Activated CD8-positive, alpha-beta memory T cell treated with anti-CD3 and anti-CD28 coated beads, Interleukin-2, amount 10 ng/mL, durations not matched to agents 7 days and 5 days (primary cell): ENCODE results near the gene MRPS22. TPM values are rescaled to one million over a fixed set of nuclear protein-coding genes. Genes with fewer than 3 reads are reported as not detected.
"Not testable (repeated sequence)": the region's sequence is repeated elsewhere in the genome, so short reads cannot be mapped to it uniquely, and the experiment has no call there.

Source experiments
- ATAC-seq: fragments of 150-1000 bp; cut with Tn5 transposase; one replicate; pipeline ENCODE4 v1.10.0; 2021; ENCODE audit warnings: moderate library complexity
- CTCF ChIA-PET: fragments of 350-600 bp; sonication (Branson Sonifier 250); formaldehyde crosslinking; loops from one replicate; lab custom pipeline; 2021; ENCODE audit warnings: antibody characterized with exemption; lab: Charles Lee
- DNase-seq: peaks from one replicate; pipeline ENCODE4 v3.0.0-alpha.2; 2020
- H3K27ac Mint-ChIP-seq: one replicate; pipeline ENCODE4 v1.8.0; 2021; ENCODE audit warnings: mild to moderate bottlenecking, mixed read lengths
- H3K27me3 Mint-ChIP-seq: one replicate; pipeline ENCODE4 v1.8.0; 2021; ENCODE audit warnings: mixed read lengths
- H3K36me3 Mint-ChIP-seq: one replicate; pipeline ENCODE4 v1.8.0; 2021; ENCODE audit warnings: mild to moderate bottlenecking, mixed read lengths
- H3K4me1 Mint-ChIP-seq: one replicate; pipeline ENCODE4 v1.8.0; 2021; ENCODE audit warnings: mixed read lengths
- H3K4me3 Mint-ChIP-seq: one replicate; pipeline ENCODE4 v1.8.0; 2021; ENCODE audit warnings: mild to moderate bottlenecking, moderate library complexity, mixed read lengths
- H3K9me3 Mint-ChIP-seq: one replicate; pipeline ENCODE4 v1.8.0; 2022; ENCODE audit warnings: low read depth, mixed read lengths
- total RNA-seq, 2 experiments: library from RNA; stranded (reverse); gene quantifications; one replicate each; pipeline ENCODE4 v1.2.3, GENCODE V29; 2021

MRPS22 gene
- total RNA-seq, 2 experiments from 2014 or later, result 36.1 to 41.2 TPM

DNA sequence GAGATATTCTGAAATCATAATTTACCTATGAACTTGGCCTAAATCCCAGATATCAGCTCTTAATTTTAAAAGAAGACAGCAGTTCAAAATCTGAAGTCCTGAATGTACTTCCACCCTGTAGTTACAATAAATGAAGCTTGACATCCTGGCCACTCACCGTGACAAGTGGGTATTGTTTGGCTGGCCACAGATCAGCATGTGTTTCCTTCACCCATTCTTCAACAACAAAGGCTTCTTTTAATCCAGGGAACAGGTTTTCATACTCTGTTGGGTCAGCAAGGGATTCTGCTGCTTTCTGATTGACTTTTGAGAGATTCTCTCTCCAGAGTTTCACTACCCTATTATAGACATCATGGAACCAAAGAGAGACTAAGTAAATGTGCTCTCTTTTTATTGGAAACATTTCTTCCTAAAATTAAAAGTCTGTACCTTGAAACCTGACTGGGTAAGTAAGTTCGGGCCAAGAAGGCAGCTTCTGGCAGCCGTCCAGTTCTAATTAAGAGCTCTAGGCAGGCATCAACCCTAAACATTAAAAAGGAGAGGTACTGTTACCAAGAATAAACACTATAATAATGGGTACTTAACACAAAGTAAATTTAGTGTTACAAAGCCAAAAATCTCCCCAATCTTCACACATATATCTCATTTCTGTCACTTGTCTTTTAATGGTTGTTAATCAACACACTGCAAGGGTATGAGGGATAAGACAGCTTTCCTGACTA, 15.2 kb downstream of the MRPS22 start:
- CTCF ChIA-PET, result no interaction called here
- H3K9me3 Mint-ChIP-seq, result no peaks in the 10 kb centered on the region
- H3K27ac Mint-ChIP-seq, result no peak overlapping the region
- H3K4me3 Mint-ChIP-seq, result no peak overlapping the region
- peaks cover 25% of the 10 kb centered on the region for H3K4me1 Mint-ChIP-seq
- no peaks in the 10 kb centered on the region for H3K27me3 Mint-ChIP-seq
- H3K36me3 Mint-ChIP-seq, result peaks cover 76% of the 10 kb centered on the region
- no peak for ATAC-seq
- DNase-seq, result no peak

GRCh38 chr3:139361276-139361675, 17.5 kb downstream of the MRPS22 start:
- peaks cover 73% of the 10 kb centered on the region for H3K36me3 Mint-ChIP-seq
- H3K27me3 Mint-ChIP-seq, result no peaks in the 10 kb centered on the region
- peaks cover 18% of the 10 kb centered on the region for H3K4me1 Mint-ChIP-seq
- CTCF ChIA-PET, result no interaction called here
- no peak overlapping the region for H3K4me3 Mint-ChIP-seq
- ATAC-seq, result no peak
- DNase-seq, result no peak
- no peaks in the 10 kb centered on the region for H3K9me3 Mint-ChIP-seq
- H3K27ac Mint-ChIP-seq, result no peak overlapping the region

GRCh38 chr3:139364549-139364948, 20.7 kb downstream of the MRPS22 start:
- H3K27ac Mint-ChIP-seq, result no peak overlapping the region
- H3K9me3 Mint-ChIP-seq, result no peaks in the 10 kb centered on the region
- no peak for DNase-seq
- peaks cover 5% of the 10 kb centered on the region for H3K4me1 Mint-ChIP-seq
- CTCF ChIA-PET, result interaction anchor here (1.2 kb wide), 2 partner anchors 8 to 35 kb away, joined by 3 to 4 read pairs; no protein-coding TSS in a partner anchor
- no peaks in the 10 kb centered on the region for H3K27me3 Mint-ChIP-seq
- ATAC-seq, result no peak
- H3K36me3 Mint-ChIP-seq, result peaks cover 68% of the 10 kb centered on the region
- H3K4me3 Mint-ChIP-seq, result no peak overlapping the region

DNA sequence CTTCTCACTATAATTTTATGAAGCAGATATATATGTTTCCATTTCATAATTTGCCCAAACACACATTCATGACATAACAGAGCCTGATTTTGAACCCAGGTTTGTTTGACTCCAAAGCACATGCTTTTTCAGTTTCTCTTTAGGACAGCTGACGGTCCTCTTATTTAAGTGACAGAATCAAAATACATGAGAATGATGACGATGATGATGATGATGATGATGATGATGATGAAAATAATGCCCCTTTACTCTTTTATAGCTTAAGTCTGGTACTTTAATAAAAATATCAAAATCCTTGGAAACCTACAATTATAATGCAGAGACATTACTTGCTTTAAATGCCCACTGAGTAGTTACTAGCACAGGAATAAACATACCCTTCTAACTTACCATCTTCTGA, 30.3 kb downstream of the MRPS22 start:
- Mint-ChIP-seq H3K4me3 (no peak overlapping the region), H3K36me3 (peaks cover 61% of the 10 kb centered on the region), H3K4me1 (peaks cover under 1% of the 10 kb centered on the region), H3K9me3 (no peaks in the 10 kb centered on the region), H3K27ac (no peak overlapping the region), H3K27me3 (no peaks in the 10 kb centered on the region)
- CTCF ChIA-PET, result no interaction called here
- ATAC-seq (no peak), DNase-seq (no peak)

- H3K27me3 Mint-ChIP-seq, result no peaks in the 10 kb centered on the region
These were observed 33.6 kb downstream of the MRPS22 start for GRCh38 chr3:139377378-139377777.

DNA sequence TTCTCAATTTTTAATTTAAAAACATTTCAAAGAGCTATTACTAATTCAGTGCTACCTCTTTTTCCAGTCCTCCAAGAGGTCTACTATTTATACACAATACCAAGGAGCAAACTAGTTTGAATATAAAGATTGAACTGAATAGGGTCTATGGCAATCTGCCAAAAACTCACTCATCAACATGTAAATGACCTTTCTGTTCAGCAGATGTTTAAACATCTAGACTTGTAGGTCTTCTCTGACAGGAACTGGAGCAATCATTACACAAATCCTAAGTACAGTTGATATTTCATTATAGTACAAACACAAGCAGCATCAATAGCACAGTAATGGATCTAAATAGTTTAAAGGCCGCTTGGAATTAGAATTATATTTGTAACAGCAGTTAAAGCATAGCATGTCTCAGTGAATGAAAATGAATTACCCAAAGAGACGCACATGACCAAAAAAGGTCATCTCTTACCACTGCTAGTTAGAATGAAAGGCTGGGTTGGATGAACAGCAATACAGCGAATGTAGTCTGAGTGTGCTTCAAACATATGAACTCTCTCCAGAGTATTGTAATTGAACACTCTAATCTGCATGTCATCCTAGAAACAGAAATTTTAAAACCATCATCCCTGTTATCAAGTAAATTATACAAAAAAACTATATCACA, 34.9 kb downstream of the MRPS22 start:
- CTCF ChIA-PET, result no interaction called here
- Mint-ChIP-seq H3K4me1 (peaks cover 18% of the 10 kb centered on the region), H3K4me3 (no peak overlapping the region), H3K36me3 (peaks cover 53% of the 10 kb centered on the region), H3K27me3 (no peaks in the 10 kb centered on the region), H3K27ac (no peak overlapping the region), H3K9me3 (no peaks in the 10 kb centered on the region)
- DNase-seq, result no peak
- no peak for ATAC-seq

More at GRCh38 chr3:139377378-139377777, 33.6 kb downstream of the MRPS22 start:
- ATAC-seq (no peak), DNase-seq (no peak)
- H3K27ac Mint-ChIP-seq, result no peak overlapping the region
- CTCF ChIA-PET, result no interaction called here
- H3K36me3 Mint-ChIP-seq, result peaks cover 59% of the 10 kb centered on the region
- H3K9me3 Mint-ChIP-seq, result no peaks in the 10 kb centered on the region
- peaks cover 16% of the 10 kb centered on the region for H3K4me1 Mint-ChIP-seq
- no peak overlapping the region for H3K4me3 Mint-ChIP-seq

DNA sequence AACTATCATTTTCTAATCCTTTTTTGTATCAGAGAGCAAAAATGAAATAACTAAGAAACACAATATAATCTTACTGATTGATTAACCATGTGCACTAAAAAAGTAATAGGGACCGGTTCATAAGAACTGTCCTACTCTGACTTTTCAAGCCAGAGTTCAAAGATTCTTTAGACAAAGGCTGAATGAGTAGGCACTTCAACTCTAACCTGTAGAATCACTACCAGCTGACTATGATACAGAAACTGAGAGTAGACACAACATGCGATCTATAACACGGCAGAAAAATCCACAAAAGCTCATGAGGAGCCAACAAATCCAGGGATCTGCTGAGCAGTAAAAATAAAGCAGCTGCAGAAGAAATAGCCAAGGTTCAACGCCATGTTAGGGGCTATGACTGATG, 36.8 kb downstream of the MRPS22 start:
- H3K36me3 Mint-ChIP-seq, result peaks cover 44% of the 10 kb centered on the region
- peaks cover 20% of the 10 kb centered on the region for H3K4me1 Mint-ChIP-seq
- CTCF ChIA-PET, result no interaction called here
- no peak overlapping the region for H3K27ac Mint-ChIP-seq
- DNase-seq (no peak), ATAC-seq (no peak)
- no peak overlapping the region for H3K4me3 Mint-ChIP-seq
- no peaks in the 10 kb centered on the region for H3K9me3 Mint-ChIP-seq
- H3K27me3 Mint-ChIP-seq, result no peaks in the 10 kb centered on the region

DNA sequence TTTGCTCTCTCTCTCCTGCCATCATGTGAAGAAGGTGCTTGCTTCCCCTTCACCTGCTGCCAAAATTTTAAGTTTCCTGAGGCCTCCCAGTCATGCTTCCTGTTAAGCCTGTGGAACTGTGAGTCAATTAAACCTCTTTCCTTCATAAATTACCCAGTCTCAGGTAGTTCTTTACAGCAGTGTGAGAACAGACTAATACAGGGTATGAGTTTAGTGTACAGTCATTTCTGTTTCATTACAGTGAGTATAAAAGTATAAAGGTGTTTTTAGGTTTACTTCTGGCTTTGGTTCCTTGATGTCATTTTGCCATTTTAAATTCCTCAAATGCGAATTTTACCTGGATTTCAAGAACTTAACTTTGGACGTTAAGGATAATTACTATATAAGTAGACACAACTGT, 38.5 kb downstream of the MRPS22 start:
- H3K4me3 Mint-ChIP-seq, H3K27ac Mint-ChIP-seq: not testable (repeated sequence)
- peaks cover 40% of the 10 kb centered on the region for H3K36me3 Mint-ChIP-seq

GRCh38 chr3:139388077-139388476, 44.3 kb downstream of the MRPS22 start:
- ATAC-seq (no peak), DNase-seq (no peak)
- H3K4me3 Mint-ChIP-seq, result peak overlapping the region; percentile 46
- H3K4me1 Mint-ChIP-seq, result peaks cover 45% of the 10 kb centered on the region
- H3K27ac Mint-ChIP-seq, result no peak overlapping the region
- no peaks in the 10 kb centered on the region for H3K9me3 Mint-ChIP-seq
- H3K36me3 Mint-ChIP-seq, result peaks cover 6% of the 10 kb centered on the region
- CTCF ChIA-PET, result interaction anchor here (1.6 kb wide), 1 partner anchor 473 kb away, joined by 4 read pairs; no protein-coding TSS in a partner anchor
- H3K27me3 Mint-ChIP-seq, result no peaks in the 10 kb centered on the region

More for the DNA sequence above, 38.5 kb downstream of the MRPS22 start:
- CTCF ChIA-PET, H3K27me3 Mint-ChIP-seq, H3K9me3 Mint-ChIP-seq, DNase-seq, ATAC-seq: not testable (repeated sequence)
- peaks cover 33% of the 10 kb centered on the region for H3K4me1 Mint-ChIP-seq

DNA sequence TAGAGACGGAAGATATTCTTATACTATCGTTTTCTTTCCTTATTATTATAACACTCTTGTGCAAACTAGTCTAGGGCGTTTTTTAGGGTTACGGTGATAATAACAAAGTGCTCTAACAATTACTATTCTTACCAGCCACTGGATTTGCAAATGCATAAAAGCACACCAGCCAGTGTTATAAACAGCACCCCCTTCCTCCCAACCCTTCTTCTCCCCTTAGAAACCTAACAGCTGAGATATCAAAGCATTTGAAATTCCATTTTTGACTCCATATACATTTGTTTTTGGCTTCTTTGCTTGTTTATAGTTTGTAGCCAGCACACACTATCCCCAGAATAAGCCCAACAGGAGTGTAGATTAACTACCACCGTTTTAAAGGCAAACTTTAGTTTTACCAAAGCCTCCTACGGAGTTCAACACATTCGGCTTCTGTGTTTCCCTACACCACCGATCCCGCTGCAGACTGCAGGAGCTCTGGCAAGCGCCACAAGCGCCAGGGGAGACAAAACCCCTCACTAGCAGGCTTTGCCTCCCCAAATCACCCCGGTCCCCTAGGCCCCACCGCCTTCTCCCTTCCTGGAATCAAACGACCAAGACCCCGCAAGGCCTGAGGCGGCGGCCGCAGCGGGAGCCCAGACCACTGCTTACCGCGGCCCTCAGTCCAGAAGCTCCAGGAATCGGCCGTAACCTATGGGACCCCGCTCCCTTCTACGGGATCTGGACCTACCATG, 45.2 kb downstream of the MRPS22 start:
- Mint-ChIP-seq H3K27ac (peak overlapping the region; percentile 96), H3K4me1 (peaks cover 53% of the 10 kb centered on the region), H3K9me3 (no peaks in the 10 kb centered on the region), H3K27me3 (no peaks in the 10 kb centered on the region), H3K4me3 (peak overlapping the region; percentile 98), H3K36me3 (peaks cover 4% of the 10 kb centered on the region)
- CTCF ChIA-PET, result interaction anchor here (1.0 to 1.8 kb wide), 5 partner anchors 17 to 474 kb away, joined by 3 to 5 read pairs (median 3); no protein-coding TSS in a partner anchor
- ATAC-seq, result peak; percentile 40
- DNase-seq, result peak; percentile 55

DNA sequence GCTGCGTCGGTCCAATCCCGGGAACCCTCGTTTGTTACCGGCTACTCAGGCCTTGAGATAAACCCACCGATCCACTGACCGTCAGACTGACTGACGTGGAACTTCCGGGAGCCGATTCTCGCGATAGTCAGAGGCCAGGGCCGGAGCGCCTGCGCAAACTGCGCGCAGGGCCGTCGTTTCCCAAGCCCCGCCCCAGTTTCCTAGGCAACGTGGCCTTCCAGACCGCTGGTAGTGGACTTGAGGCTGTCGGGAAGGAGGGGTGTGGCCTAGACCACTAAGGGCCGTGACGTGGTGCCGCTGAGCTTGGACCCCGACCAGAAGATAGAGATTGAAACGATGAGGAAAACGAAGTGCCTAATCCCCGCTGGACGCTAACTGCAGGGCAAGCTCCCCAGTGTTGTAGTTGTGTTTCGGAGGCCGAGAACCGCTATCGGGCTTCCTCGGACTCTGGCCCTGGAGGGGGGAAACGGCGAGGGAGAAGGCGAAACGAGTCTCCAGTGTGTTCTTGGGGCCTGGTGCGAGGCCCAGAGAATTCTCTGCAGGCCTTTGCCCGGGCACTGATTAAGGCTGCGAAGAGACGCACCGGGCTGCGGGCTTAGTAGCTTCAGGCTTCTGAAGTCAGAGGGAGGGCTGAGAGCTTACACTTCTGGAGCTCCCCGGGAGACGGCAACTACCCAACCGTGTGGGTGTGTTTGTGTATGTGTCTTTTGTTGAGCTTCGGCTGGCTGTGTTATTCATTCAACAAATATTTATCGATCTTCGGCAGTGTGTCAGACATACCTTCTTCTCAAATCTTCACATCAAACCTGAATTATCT, 45.9 kb downstream of the MRPS22 start, which contains the start of gene COPB2:
TSS of gene COPB2 (minus strand) at position 96 of the 817 bp plus-strand sequence. CDS start 97 bp downstream, outside the sequence.
- Mint-ChIP-seq H3K4me1 (peaks cover 52% of the 10 kb centered on the region), H3K27me3 (no peaks in the 10 kb centered on the region), H3K4me3 (peak within 1 kb of the TSS; percentile 98), H3K27ac (peak within 1 kb of the TSS; percentile 96), H3K36me3 (peaks cover 1% of the 10 kb centered on the region), H3K9me3 (no peaks in the 10 kb centered on the region)
- DNase-seq, result peak; percentile 98
- CTCF ChIA-PET, result interaction anchor here (1.0 to 1.8 kb wide), 5 partner anchors 16 to 474 kb away, joined by 3 to 5 read pairs (median 3); no protein-coding TSS in a partner anchor
- peak; percentile 94 for ATAC-seq

GRCh38 chr3:139394116-139394515, 50.3 kb downstream of the MRPS22 start:
- DNase-seq, result no peak
- Mint-ChIP-seq H3K36me3 (peaks cover 1% of the 10 kb centered on the region), H3K4me3 (no peak overlapping the region), H3K27me3 (peaks cover 6% of the 10 kb centered on the region), H3K9me3 (no peaks in the 10 kb centered on the region), H3K27ac (no peak overlapping the region), H3K4me1 (peaks cover 22% of the 10 kb centered on the region)
- ATAC-seq, result no peak
- CTCF ChIA-PET, result no interaction called here
